ENCODE measurements around the gene FADS3. TPM values are rescaled to one million over a fixed set of nuclear protein-coding genes. Genes with fewer than 3 reads are reported as not detected.

Gene FADS3
- total RNA-seq, 1 experiment from 2014 or later: 313 TPM

- no peak for DNase-seq (ENCODE audit: low read depth)
Measured at GRCh38 chr11:61860054-61860903, 31.1 kb downstream of the FADS3 start.

- DNase-seq (ENCODE audit: low read depth): peak; percentile 21
Measured at GRCh38 chr11:61855939-61856680, 35.2 kb downstream of the FADS3 start.

- DNase-seq (ENCODE audit: low read depth): no peak
Measured at GRCh38 chr11:61854966-61855714, 36.2 kb downstream of the FADS3 start.

GRCh38 chr11:61854206-61854895 is 37.0 kb downstream of the FADS3 start:
- DNase-seq (ENCODE audit: low read depth): no peak

- DNase-seq (ENCODE audit: low read depth): no peak
Measured at GRCh38 chr11:61853698-61854169, 37.6 kb downstream of the FADS3 start.

GRCh38 chr11:61851900-61852295 is 39.4 kb downstream of the FADS3 start:
- DNase-seq (ENCODE audit: low read depth): no peak

- DNase-seq (ENCODE audit: low read depth): no peak
Measured at GRCh38 chr11:61851113-61851899, 40.0 kb downstream of the FADS3 start.

- no peak for DNase-seq (ENCODE audit: low read depth)
Measured at GRCh38 chr11:61850687-61851086, 40.7 kb downstream of the FADS3 start.

- no peak for DNase-seq (ENCODE audit: low read depth)
Measured at GRCh38 chr11:61848631-61849030, 42.7 kb downstream of the FADS3 start.

GRCh38 chr11:61847914-61848581 is 43.3 kb downstream of the FADS3 start:
- no peak for DNase-seq (ENCODE audit: low read depth)

- DNase-seq (ENCODE audit: low read depth): no peak
Measured at GRCh38 chr11:61846362-61847020, 44.9 kb downstream of the FADS3 start.

- DNase-seq (ENCODE audit: low read depth): no peak
Measured at GRCh38 chr11:61844909-61845565, 46.3 kb downstream of the FADS3 start.

GRCh38 chr11:61842528-61842820 is 48.9 kb downstream of the FADS3 start:
- no peak for DNase-seq (ENCODE audit: low read depth)

- no peak for DNase-seq (ENCODE audit: low read depth)
Measured at GRCh38 chr11:61841636-61842527, 49.5 kb downstream of the FADS3 start.

- no peak for DNase-seq (ENCODE audit: low read depth)
Measured at GRCh38 chr11:61840371-61840770, 51.0 kb downstream of the FADS3 start.

- no peak for DNase-seq (ENCODE audit: low read depth)
Measured at GRCh38 chr11:61839742-61840141, 51.6 kb downstream of the FADS3 start.

- DNase-seq (ENCODE audit: low read depth): no peak
Measured at GRCh38 chr11:61838921-61839320, 52.4 kb downstream of the FADS3 start.

- no peak for DNase-seq (ENCODE audit: low read depth)
Measured at GRCh38 chr11:61838501-61838900, 52.8 kb downstream of the FADS3 start.

Data from LHCN-M2 (cell line).